ENCODE data around the gene WIPF2.
"Not testable (repeated sequence)": the region's sequence is repeated elsewhere in the genome, so short reads cannot be mapped to it uniquely, and the experiment has no call there.

Gene WIPF2

GRCh38 chr17:40301315-40301714 lies 82.2 kb downstream of the WIPF2 start:
- no peak for DNase-seq

- DNase-seq: no peak
These were observed 84.0 kb downstream of the WIPF2 start for GRCh38 chr17:40303009-40303657.

GRCh38 chr17:40303708-40304551 lies 84.8 kb downstream of the WIPF2 start:
- no peak for DNase-seq

- DNase-seq: not testable (repeated sequence)
These were observed 85.4 kb downstream of the WIPF2 start for GRCh38 chr17:40304552-40304863.

- DNase-seq: not testable (repeated sequence)
These were observed 85.8 kb downstream of the WIPF2 start for GRCh38 chr17:40304866-40305265.

- DNase-seq: no peak
These were observed 87.3 kb downstream of the WIPF2 start for GRCh38 chr17:40306395-40306794.

- DNase-seq: no peak
These were observed 88.1 kb downstream of the WIPF2 start for GRCh38 chr17:40307001-40307730.

- no peak for DNase-seq
These were observed 88.7 kb downstream of the WIPF2 start for GRCh38 chr17:40307740-40308239.

GRCh38 chr17:40309031-40309948 lies 90.2 kb downstream of the WIPF2 start, which contains the start of gene RARA:
RARA (plus strand) TSS chr17:40309180; CDS start chr17:40331219, 22,039 bp downstream.
- peak; percentile 46 for DNase-seq

GRCh38 chr17:40309949-40310510 lies 90.9 kb downstream of the WIPF2 start:
- no peak for DNase-seq

GRCh38 chr17:40310882-40311391 lies 91.8 kb downstream of the WIPF2 start:
- DNase-seq: no peak

GRCh38 chr17:40311575-40311974 lies 92.5 kb downstream of the WIPF2 start:
- no peak for DNase-seq

GRCh38 chr17:40312131-40312731 lies 93.1 kb downstream of the WIPF2 start:
- DNase-seq: no peak

GRCh38 chr17:40312893-40313667 lies 94.0 kb downstream of the WIPF2 start:
- no peak for DNase-seq

GRCh38 chr17:40313668-40314583 lies 94.8 kb downstream of the WIPF2 start:
- DNase-seq: no peak

GRCh38 chr17:40314584-40314956 lies 95.5 kb downstream of the WIPF2 start:
- DNase-seq: peak; percentile 83

- DNase-seq: no peak
These were observed 96.1 kb downstream of the WIPF2 start for GRCh38 chr17:40315206-40315605.

- no peak for DNase-seq
These were observed 96.8 kb downstream of the WIPF2 start for GRCh38 chr17:40315678-40316570.

Data from activated T-cell treated with anti-CD3 and anti-CD28 coated beads, Interleukin-2, amount 50 U/mL, for 1 hour (primary cell).